HUES64 (cell line): Measurements from ENCODE around the gene ANTXR1.

ENCODE experiments used
- H3K27ac ChIP-seq: 2 replicates; pipeline ENCODE4 v1.7.0; 2013; ENCODE audit warnings: low read depth, low read length, inconsistent platforms
- H3K27me3 ChIP-seq: 2 replicates; pipeline ENCODE4 v1.6.1; 2013; ENCODE audit warnings: mild to moderate bottlenecking, low read length; ENCODE audit not compliant: insufficient read depth
- H3K36me3 ChIP-seq: 2 replicates; pipeline ENCODE4 v1.6.1; 2013; ENCODE audit warnings: mild to moderate bottlenecking, low read length; ENCODE audit not compliant: insufficient read depth
- H3K4me1 ChIP-seq: 2 replicates; pipeline ENCODE4 v1.6.1; 2013; ENCODE audit warnings: mild to moderate bottlenecking, low read length, moderate library complexity; ENCODE audit not compliant: insufficient read depth
- H3K4me3 ChIP-seq: 2 replicates; pipeline ENCODE4 v1.5.1; 2013; ENCODE audit warnings: mild to moderate bottlenecking, low read length, moderate library complexity
- H3K9ac ChIP-seq: 2 replicates; pipeline ENCODE4 v1.6.1; 2013; ENCODE audit warnings: mild to moderate bottlenecking, low read depth, low read length
- H3K9me3 ChIP-seq: 2 replicates; pipeline ENCODE4 v1.6.1; 2013; ENCODE audit warnings: low read depth, low read length; ENCODE audit not compliant: insufficient read depth
- WGBS: fragments of 150-250, 120-280 bp; methylation state at CpG from one replicate; pipeline ENCODE4 v1.1.7; 2013; ENCODE audit warnings: missing lambda C conversion rate; 5-methylcytosine and 5-hydroxymethylcytosine counted together

The ANTXR1 gene

GRCh38 chr2:69188182-69188900 is 175.4 kb downstream of the ANTXR1 start:
- Histone ChIP-seq H3K27me3 (no peaks in the 10 kb centered on the region), H3K4me1 (peaks cover 11% of the 10 kb centered on the region), H3K9ac (no peak overlapping the region), H3K4me3 (no peak overlapping the region), H3K36me3 (peaks cover 14% of the 10 kb centered on the region), H3K9me3 (no peaks in the 10 kb centered on the region), H3K27ac (no peak overlapping the region)
- WGBS = 94% methylated on average over 4 of the region's 4 CpGs

- 88% methylated on average over 2 of the region's 3 CpGs for WGBS
- peaks cover 11% of the 10 kb centered on the region for H3K4me1 ChIP-seq
- H3K27me3 ChIP-seq = no peaks in the 10 kb centered on the region
- H3K9me3 ChIP-seq = no peaks in the 10 kb centered on the region
- no peak overlapping the region for H3K4me3 ChIP-seq
- H3K36me3 ChIP-seq = peaks cover 11% of the 10 kb centered on the region
- H3K27ac ChIP-seq = no peak overlapping the region
- H3K9ac ChIP-seq = no peak overlapping the region
These were observed 177.9 kb downstream of the ANTXR1 start for GRCh38 chr2:69190743-69191404.

GRCh38 chr2:69191634-69192033 is 178.7 kb downstream of the ANTXR1 start:
- Histone ChIP-seq H3K27ac (no peak overlapping the region), H3K9ac (no peak overlapping the region), H3K9me3 (no peaks in the 10 kb centered on the region), H3K36me3 (peaks cover 8% of the 10 kb centered on the region), H3K4me3 (no peak overlapping the region), H3K27me3 (no peaks in the 10 kb centered on the region), H3K4me1 (peaks cover 11% of the 10 kb centered on the region)
- WGBS = 94% methylated on average over 1 of the region's 1 CpG

GRCh38 chr2:69192176-69192945 is 179.4 kb downstream of the ANTXR1 start:
- H3K36me3 ChIP-seq = peaks cover 8% of the 10 kb centered on the region
- H3K4me3 ChIP-seq = no peak overlapping the region
- peaks cover 11% of the 10 kb centered on the region for H3K4me1 ChIP-seq
- H3K9me3 ChIP-seq = no peaks in the 10 kb centered on the region
- no peak overlapping the region for H3K9ac ChIP-seq
- no peak overlapping the region for H3K27ac ChIP-seq
- H3K27me3 ChIP-seq = no peaks in the 10 kb centered on the region
- 95% methylated on average over 10 of the region's 11 CpGs for WGBS

GRCh38 chr2:69195706-69196105 is 182.7 kb downstream of the ANTXR1 start:
- H3K4me1 ChIP-seq = peaks cover 7% of the 10 kb centered on the region
- no peak overlapping the region for H3K27ac ChIP-seq
- no peaks in the 10 kb centered on the region for H3K9me3 ChIP-seq
- H3K27me3 ChIP-seq = no peaks in the 10 kb centered on the region
- no peak overlapping the region for H3K9ac ChIP-seq
- H3K36me3 ChIP-seq = peaks cover 8% of the 10 kb centered on the region
- no peak overlapping the region for H3K4me3 ChIP-seq

GRCh38 chr2:69196327-69197117 is 183.5 kb downstream of the ANTXR1 start:
- no peaks in the 10 kb centered on the region for H3K27me3 ChIP-seq
- peaks cover 8% of the 10 kb centered on the region for H3K36me3 ChIP-seq
- no peak overlapping the region for H3K4me3 ChIP-seq
- 90% methylated on average over 9 of the region's 9 CpGs for WGBS
- no peak overlapping the region for H3K27ac ChIP-seq
- no peaks in the 10 kb centered on the region for H3K9me3 ChIP-seq
- no peak overlapping the region for H3K9ac ChIP-seq
- no peaks in the 10 kb centered on the region for H3K4me1 ChIP-seq

- Histone ChIP-seq H3K4me3 (no peak overlapping the region), H3K27ac (no peak overlapping the region), H3K9me3 (no peaks in the 10 kb centered on the region), H3K4me1 (no peaks in the 10 kb centered on the region), H3K27me3 (no peaks in the 10 kb centered on the region), H3K9ac (no peak overlapping the region), H3K36me3 (no peaks in the 10 kb centered on the region)
- 92% methylated on average over 6 of the region's 6 CpGs for WGBS
These were observed 187.1 kb downstream of the ANTXR1 start for GRCh38 chr2:69200107-69200520.

GRCh38 chr2:69201259-69201658 is 188.3 kb downstream of the ANTXR1 start:
- Histone ChIP-seq H3K9me3 (no peaks in the 10 kb centered on the region), H3K4me1 (no peaks in the 10 kb centered on the region), H3K27me3 (no peaks in the 10 kb centered on the region), H3K4me3 (no peak overlapping the region), H3K36me3 (no peaks in the 10 kb centered on the region), H3K9ac (no peak overlapping the region), H3K27ac (no peak overlapping the region)
- 94% methylated on average over 7 of the region's 7 CpGs for WGBS

GRCh38 chr2:69202327-69202726 is 189.3 kb downstream of the ANTXR1 start:
- H3K9ac ChIP-seq = no peak overlapping the region
- H3K36me3 ChIP-seq = no peaks in the 10 kb centered on the region
- no peak overlapping the region for H3K27ac ChIP-seq
- no peaks in the 10 kb centered on the region for H3K27me3 ChIP-seq
- no peak overlapping the region for H3K4me3 ChIP-seq
- H3K9me3 ChIP-seq = peaks cover 4% of the 10 kb centered on the region
- H3K4me1 ChIP-seq = no peaks in the 10 kb centered on the region
- 96% methylated on average over 3 of the region's 3 CpGs for WGBS

GRCh38 chr2:69203166-69203985 is 190.4 kb downstream of the ANTXR1 start:
- H3K4me3 ChIP-seq = no peak overlapping the region
- WGBS = 96% methylated on average over 3 of the region's 4 CpGs
- H3K36me3 ChIP-seq = 0 out of 2 replicates have a peak, but pooled peaks cover 3% of the 10 kb centered on the region
- no peak overlapping the region for H3K27ac ChIP-seq
- no peaks in the 10 kb centered on the region for H3K4me1 ChIP-seq
- no peak overlapping the region for H3K9ac ChIP-seq
- H3K27me3 ChIP-seq = no peaks in the 10 kb centered on the region
- peaks cover 11% of the 10 kb centered on the region for H3K9me3 ChIP-seq
